HL-60/S4 treated with retinoic acid at 250 ng/mL for 4 days and 3 days (cell line): ENCODE results near the gene STX10.

Source experiments
- in situ Hi-C: fragments of 300-500 bp; cut with MboI; formaldehyde crosslinking; loops from 2 replicates; pipeline ENCODE4 v1.7.0; 2022; ENCODE audit warnings: low sequenced_read_pairs

STX10 gene

DNA sequence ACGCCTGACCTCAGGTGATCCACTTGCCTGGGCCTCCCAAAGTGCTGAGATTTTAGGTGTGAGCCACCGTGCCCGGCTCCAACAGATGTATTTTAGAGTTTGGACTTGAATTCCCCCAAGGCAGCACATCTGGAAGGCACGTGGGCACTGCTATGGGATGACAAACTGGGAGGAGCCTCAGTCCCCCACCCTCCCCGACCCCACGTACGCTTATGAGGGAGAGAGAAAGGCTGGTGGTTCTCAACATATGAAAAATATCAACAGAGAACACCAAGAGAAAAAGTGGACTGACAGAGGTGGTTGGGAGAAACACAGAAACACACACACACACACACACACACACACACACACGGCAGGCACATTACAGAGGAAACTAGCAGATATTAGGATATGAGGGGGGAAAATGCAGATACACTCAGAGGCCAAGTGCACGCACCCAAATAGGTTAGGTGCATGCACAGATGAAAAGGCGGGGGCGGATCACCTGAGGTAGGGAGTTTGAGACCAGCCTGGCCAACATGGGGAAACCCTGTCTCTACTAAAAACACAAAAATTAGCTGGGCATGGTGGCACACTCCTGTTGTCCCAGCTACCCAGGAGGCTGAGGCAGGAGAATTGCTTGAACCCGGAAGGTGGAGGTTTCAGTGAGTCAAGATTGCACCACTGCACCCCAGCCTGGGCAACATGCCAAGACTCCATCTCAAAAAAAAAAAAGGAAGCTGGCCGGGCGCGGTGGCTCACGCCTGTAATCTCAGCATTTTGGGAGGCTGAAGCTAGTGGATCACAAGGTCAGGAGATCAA, 3.2 kb downstream of the STX10 start:
- in situ Hi-C loops: no loop called here

GRCh38 chr19:13139633-13140311, 10.4 kb downstream of the STX10 start:
- in situ Hi-C loops: no loop called here

DNA sequence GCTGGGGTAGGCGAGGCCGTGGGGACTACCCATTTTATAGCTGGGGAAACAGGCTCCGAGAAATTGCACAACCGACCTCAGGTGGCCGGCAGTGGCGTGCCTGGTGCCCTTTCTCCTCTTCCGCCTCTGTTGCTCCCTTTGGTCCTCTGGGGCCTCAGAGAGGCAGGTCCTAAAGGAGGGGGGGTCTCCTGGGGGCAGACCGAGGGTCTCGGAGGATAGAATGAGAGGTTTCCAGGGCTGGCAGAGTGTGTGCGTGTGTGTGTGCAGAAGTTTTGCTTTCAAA, 11.3 kb downstream of the STX10 start:
- in situ Hi-C loops: no loop called here

DNA sequence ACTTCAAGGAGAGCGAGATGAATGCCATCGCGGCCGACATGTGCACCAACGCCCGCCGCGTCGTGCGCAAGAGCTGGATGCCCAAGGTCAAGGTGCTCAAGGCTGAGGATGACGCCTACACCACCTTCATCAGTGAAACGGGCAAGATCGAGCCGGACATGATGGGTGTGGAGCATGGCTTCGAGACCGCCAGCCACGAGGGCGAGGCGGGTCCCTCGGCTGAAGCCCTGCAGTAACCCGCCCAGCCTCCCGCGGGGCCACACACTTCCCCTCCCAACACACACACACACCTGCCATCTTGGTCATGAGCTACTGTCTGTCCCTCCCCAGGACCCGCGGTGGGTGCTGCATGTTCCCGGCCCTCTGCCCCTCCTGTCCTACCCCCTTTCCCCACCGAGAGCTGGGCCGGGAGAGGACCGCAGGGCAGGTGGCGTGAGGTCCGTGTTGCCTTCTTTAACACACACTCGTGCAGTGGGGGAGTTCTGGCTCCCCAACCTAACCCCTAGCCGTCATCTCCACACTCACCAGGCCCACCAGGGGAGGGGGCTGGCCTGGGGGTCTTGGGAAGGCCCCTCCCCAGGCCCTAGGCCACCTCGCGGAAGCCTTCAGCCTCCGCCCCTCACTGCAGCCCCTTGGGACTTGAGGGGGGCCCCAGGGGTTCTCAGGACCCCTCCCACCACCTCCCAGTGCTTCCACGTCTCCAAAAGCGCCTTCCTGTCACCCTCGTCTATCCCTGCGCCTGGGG, 11.8 kb downstream of the STX10 start:
- in situ Hi-C loops: no loop called here

GRCh38 chr19:13137290-13137794, 12.8 kb downstream of the STX10 start:
- in situ Hi-C loops: no loop called here

GRCh38 chr19:13135068-13136062, 14.8 kb downstream of the STX10 start:
- in situ Hi-C loops: no loop called here

GRCh38 chr19:13134626-13135025, 15.5 kb downstream of the STX10 start:
- in situ Hi-C loops: no loop called here

GRCh38 chr19:13133241-13133870, 16.8 kb downstream of the STX10 start:
- in situ Hi-C loops: no loop called here

- in situ Hi-C loops: no loop called here
These were observed 17.5 kb downstream of the STX10 start for GRCh38 chr19:13132471-13133180.

GRCh38 chr19:13130886-13131490, 19.2 kb downstream of the STX10 start:
- in situ Hi-C loops: no loop called here

- in situ Hi-C loops: no loop called here
These were observed 20.8 kb downstream of the STX10 start for GRCh38 chr19:13129384-13129783.

DNA sequence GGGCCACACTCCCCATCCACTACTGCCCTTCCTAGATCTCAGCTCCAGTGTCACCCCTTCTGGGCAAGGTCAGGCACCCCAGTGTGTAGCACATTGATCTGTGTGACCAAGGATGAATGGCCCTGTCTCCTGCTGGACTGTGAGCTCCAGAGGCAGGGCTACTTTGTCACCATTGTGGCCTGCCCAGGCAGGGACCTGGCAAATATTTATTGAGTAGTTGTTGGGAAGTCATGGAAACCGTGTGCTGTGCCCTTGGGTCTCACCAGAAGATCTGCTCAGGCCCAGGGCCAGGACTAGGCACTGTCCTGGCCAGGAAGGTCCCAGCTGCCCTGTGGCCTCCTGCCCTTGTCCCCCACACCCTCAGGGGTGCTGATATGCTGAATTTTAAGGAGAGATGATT, 21.6 kb downstream of the STX10 start:
- in situ Hi-C loops: no loop called here

DNA sequence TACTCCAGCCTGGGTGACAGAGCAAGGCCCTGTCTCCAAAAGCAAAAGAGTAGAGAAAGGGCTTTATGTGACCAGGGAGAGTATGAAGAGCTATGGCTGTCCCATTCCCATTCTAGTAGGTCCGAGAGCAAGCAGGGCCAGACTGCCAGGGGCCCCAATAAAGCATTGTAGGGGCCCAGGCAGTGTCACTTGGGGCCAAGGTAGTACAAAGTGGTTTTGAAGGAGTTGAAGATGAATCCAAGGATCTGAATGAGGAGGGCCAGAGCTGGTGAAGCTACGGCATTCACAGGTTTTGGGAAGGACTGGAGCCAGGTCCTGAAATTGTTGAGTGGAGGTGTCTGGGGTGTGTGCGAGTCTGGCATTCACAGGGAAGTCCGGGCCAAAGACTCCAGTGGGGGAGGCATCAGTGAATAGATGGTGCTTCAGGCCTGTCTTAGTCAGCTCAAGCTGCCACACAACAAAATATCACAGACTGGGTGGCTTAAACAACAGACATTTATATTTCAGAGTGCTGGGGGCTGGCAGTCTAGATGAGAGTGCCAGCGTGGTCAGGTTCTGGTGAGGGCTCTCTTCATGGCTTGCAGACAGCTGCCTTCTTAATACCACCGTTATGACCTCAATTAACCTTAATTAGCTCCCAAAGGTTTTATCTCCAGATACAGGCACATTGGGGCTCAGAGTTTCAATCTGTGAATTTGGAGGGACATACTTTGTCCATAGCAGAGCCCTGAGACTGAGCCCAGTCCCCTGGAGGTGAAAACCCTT, 22.2 kb downstream of the STX10 start:
- in situ Hi-C loops: no loop called here

- in situ Hi-C loops: no loop called here
These were observed 23.1 kb downstream of the STX10 start for GRCh38 chr19:13127051-13127450.

GRCh38 chr19:13122980-13123957, 26.9 kb downstream of the STX10 start:
- in situ Hi-C loops: no loop called here

GRCh38 chr19:13122275-13122878, 27.8 kb downstream of the STX10 start:
- in situ Hi-C loops: no loop called here
